Ectodermal cell (in vitro differentiated cells): ENCODE results near the gene MSL3B.
"Not testable (repeated sequence)": the region's sequence is repeated elsewhere in the genome, so short reads cannot be mapped to it uniquely, and the experiment has no call there.

Source experiments
- H3K27ac ChIP-seq: 2 replicates; pipeline ENCODE4 v1.7.0; 2013; ENCODE audit warnings: mild to moderate bottlenecking, low read depth, low read length; ENCODE audit not compliant: insufficient read depth, poor library complexity, severe bottlenecking
- H3K27me3 ChIP-seq: 2 replicates; pipeline ENCODE4 v1.7.0; 2013; ENCODE audit warnings: mild to moderate bottlenecking, low read length; ENCODE audit not compliant: insufficient read depth, control insufficient read depth, poor library complexity, severe bottlenecking
- H3K36me3 ChIP-seq: one replicate; pipeline ENCODE4 v1.7.0; 2013; ENCODE audit warnings: low read length; ENCODE audit not compliant: control insufficient read depth, insufficient read depth
- H3K4me1 ChIP-seq: one replicate; pipeline ENCODE4 v1.7.0; 2013; ENCODE audit warnings: low read length; ENCODE audit not compliant: control insufficient read depth, insufficient read depth
- H3K4me3 ChIP-seq: 2 replicates; pipeline ENCODE4 v1.7.0; 2013; ENCODE audit warnings: low read depth, low read length, control low read depth; ENCODE audit not compliant: insufficient read depth
- H3K9me3 ChIP-seq: 2 replicates; pipeline ENCODE4 v1.7.0; 2013; ENCODE audit warnings: mild to moderate bottlenecking, low read length, moderate library complexity; ENCODE audit not compliant: control insufficient read depth
- WGBS, 2 experiments: methylation state at CpG; one replicate each; pipeline ENCODE4 v1.1.7; 2013; ENCODE audit warnings: missing lambda C conversion rate in 2 of 2; 5-methylcytosine and 5-hydroxymethylcytosine counted together

Gene MSL3B

DNA sequence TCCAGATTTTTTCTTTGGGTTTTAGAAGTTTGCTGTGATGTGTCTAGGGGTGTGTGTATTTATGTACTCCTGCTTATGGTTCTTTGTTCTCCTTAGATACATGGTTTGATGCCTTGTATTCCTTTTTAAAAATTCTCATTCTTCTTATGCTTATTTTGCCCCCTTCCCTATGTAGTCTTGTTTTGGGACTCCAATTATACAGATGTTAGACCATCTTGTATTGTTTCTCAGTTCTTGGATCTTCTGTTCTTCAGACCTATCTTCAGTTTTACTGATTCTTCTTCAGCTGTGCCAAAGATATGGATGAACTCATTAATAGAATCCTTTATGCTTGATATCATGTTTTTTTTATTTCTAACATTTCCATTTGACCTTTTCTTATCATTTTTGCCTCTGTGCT lies 14.2 kb upstream of the MSL3B start:
- H3K36me3 ChIP-seq, result no peaks in the 10 kb centered on the region
- H3K4me3 ChIP-seq, result no peak overlapping the region
- peaks cover 3% of the 10 kb centered on the region for H3K9me3 ChIP-seq
- H3K4me1 ChIP-seq, result no peaks in the 10 kb centered on the region
- peaks cover 6% of the 10 kb centered on the region for H3K27me3 ChIP-seq
- H3K27ac ChIP-seq, result no peak overlapping the region

DNA sequence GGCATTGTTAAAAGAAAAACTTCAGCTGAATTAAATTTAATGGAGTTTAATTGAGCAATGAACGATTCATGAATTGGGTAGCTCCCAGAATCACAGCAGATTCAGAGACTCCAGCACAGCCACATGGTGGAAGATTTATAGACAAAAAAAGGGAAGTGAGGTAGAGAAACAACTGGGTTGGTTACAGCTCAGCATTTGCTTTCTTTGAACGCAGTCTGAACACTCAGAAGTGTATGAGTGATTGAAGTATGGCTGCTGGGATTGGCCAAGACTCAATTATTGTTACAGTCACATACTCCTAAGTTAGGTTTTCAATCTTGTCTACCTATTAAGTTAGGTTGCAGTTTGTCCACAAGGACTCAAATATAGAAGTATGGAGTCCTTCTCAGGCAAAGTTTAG lies 3.9 kb upstream of the MSL3B start:
- H3K4me3 ChIP-seq, H3K4me1 ChIP-seq, H3K9me3 ChIP-seq, H3K36me3 ChIP-seq, H3K27ac ChIP-seq: not testable (repeated sequence)
- peaks cover 28% of the 10 kb centered on the region for H3K27me3 ChIP-seq
- 84 to 86% methylated on average over 2 of the region's 2 CpGs for WGBS, 2 experiments

DNA sequence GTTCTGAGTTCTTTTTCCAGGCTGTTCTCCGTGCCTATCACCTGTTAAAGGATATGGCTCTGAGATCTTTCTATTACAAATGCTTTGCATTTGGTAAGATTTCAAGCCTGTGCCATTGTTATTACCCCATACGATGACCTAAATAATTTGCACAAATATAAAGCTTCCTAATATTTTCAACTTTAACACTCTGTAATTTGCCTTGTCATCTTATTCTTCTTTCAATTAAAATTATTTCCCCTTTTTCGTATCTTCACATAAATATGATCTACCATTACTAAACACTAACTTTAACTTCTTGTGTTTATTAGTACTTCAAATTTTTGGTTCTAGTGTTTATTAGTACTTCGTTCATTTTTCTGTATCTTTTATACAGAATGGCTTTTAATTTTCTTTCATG lies 3.2 kb upstream of the MSL3B start:
- Histone ChIP-seq H3K27ac (no peak overlapping the region), H3K36me3 (no peaks in the 10 kb centered on the region), H3K9me3 (no peaks in the 10 kb centered on the region), H3K27me3 (peaks cover 28% of the 10 kb centered on the region), H3K4me1 (no peaks in the 10 kb centered on the region), H3K4me3 (no peak overlapping the region)
- 88 to 91% methylated on average over 3 of the region's 4 CpGs for WGBS, 2 experiments

DNA sequence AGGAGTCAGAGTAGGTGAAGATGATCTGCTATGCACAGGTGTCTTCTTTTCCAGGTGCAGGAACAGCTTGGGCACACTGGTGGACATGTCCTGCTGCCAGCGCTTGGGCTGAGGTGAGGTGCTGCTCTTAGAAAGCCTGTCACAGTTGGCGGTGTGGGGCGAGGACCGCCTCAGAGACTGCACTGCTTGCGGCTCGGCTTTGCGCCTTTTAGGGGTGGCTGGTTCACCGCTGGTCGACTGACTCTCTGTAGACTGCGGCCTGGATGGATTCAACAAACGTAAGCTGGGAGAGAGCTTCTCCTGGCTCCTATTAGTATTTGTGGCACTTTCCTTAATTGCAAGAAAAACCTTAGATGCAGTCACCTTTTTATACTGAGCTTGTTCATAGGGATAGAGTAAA lies 1.7 kb downstream of the MSL3B start:
- Histone ChIP-seq H3K9me3 (no peaks in the 10 kb centered on the region), H3K36me3 (no peaks in the 10 kb centered on the region), H3K27ac (no peak overlapping the region), H3K27me3 (peaks cover 9% of the 10 kb centered on the region), H3K4me3 (no peak overlapping the region), H3K4me1 (no peaks in the 10 kb centered on the region)
- WGBS, 2 experiments, result 96% methylated on average over 11 of the region's 11 CpGs

DNA sequence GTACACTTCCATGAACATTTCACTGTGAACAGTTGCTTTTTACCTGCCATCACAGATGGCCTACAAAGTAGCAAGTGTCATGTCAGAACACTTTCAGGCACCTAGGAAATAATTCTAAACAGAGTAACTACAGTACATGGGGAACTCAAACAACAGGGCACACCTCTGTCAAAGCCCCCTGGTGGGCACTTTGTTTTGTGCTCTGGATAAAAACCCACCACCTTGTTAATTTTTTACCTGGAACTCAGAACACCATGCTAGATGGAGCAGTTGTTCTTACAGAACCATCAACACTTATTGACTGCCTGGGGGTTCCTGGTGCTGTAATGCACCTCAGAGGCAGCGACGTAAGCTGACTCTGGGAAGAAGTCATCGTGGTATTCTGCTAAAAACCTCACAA lies 2.3 kb downstream of the MSL3B start:
- H3K9me3 ChIP-seq, result no peaks in the 10 kb centered on the region
- peaks cover 2% of the 10 kb centered on the region for H3K27me3 ChIP-seq
- 94 to 97% methylated on average over 3 of the region's 3 CpGs for WGBS, 2 experiments
- H3K27ac ChIP-seq, result no peak overlapping the region
- H3K4me3 ChIP-seq, result no peak overlapping the region
- no peaks in the 10 kb centered on the region for H3K36me3 ChIP-seq
- H3K4me1 ChIP-seq, result no peaks in the 10 kb centered on the region

DNA sequence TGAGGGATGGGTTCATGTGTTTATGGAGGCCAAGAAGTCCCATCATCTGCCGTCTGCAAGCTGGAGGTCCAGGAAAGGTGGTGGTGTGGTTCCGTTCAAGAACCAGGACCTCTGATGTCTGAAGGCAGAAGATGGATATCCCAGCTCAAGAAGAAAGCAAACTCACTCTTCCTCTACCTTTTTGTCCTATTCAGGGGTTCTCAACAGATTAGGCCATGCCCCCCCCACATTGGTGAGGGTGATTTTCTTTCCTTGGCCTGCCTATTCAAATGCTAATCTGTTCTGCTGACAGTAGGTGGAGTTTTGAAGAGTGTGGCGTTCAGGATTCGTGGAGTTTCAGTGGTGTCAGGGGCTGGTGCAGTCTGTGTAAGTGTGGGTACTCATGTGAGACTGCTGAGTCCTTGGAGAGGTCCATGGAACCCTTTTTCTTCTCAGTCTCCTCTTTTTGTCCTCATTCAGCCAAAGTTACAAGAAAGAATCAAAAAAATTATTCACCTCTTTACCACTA lies 5.9 kb downstream of the MSL3B start:
- Histone ChIP-seq H3K27me3 (no peaks in the 10 kb centered on the region), H3K4me3 (no peak overlapping the region), H3K27ac (no peak overlapping the region), H3K9me3 (no peaks in the 10 kb centered on the region), H3K4me1 (no peaks in the 10 kb centered on the region), H3K36me3 (no peaks in the 10 kb centered on the region)
- WGBS, 2 experiments, result 64 to 68% methylated on average over 4 of the region's 4 CpGs

DNA sequence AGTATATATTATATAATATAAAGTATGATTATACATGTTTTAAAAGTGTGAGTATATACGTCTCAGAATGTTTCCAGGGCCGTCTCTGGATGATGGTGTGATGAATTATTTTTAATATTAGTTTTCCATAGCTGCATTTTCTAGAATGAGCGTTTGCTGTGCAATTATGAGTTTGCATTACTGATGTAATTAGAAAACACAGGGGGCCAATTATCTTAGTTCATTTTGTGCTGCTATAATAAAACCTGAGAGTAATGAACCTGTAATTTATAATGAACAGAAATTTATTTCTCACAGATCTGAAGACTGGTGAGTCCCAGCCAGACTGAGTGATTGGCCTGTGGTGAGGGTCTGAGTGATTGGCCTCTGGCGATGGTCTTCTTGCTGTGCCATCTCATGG lies 9.9 kb downstream of the MSL3B start:
- 85 to 100% methylated on average over 2 to 4 of the region's 4 CpGs for WGBS, 2 experiments
- no peak overlapping the region for H3K27ac ChIP-seq

DNA sequence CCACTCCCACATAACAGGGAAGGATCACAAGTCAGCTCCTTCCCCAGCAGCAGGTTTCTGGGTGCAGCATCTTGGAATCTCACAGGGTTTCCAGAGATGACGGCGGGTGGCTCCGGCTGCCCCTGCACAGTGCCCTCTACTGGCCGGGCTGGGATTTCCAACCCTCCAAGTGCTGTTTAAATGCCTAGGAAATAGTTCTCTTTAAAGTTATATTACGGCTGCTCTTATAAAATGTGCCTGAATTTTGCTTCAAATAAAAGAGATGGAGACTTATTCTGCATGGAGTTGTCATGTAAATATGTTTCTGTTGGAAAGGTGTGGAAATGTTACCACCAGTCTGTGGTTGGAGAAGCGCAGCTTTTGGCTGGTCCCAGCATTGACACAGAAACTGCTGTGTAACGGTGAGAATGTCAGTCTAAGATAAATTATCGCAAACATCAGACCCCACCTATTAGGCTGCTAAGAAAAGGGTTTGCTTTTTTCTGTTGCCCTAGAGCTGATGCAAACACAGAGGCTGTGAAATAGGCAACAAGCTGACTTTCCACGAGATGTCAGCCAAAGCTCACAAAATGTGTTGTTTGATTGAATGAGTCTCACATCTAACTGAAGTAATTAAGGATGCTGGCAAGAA lies 10.6 kb downstream of the MSL3B start:
- no peaks in the 10 kb centered on the region for H3K27me3 ChIP-seq
- H3K9me3 ChIP-seq, result no peaks in the 10 kb centered on the region
- no peak overlapping the region for H3K27ac ChIP-seq
- no peak overlapping the region for H3K4me3 ChIP-seq
- peaks cover 5% of the 10 kb centered on the region for H3K4me1 ChIP-seq
- no peaks in the 10 kb centered on the region for H3K36me3 ChIP-seq
- WGBS, 2 experiments, result 63 to 69% methylated on average over 9 of the region's 9 CpGs

More for the DNA sequence above, 9.9 kb downstream of the MSL3B start:
- no peaks in the 10 kb centered on the region for H3K27me3 ChIP-seq
- H3K9me3 ChIP-seq, result no peaks in the 10 kb centered on the region
- H3K4me1 ChIP-seq, result no peaks in the 10 kb centered on the region
- no peak overlapping the region for H3K4me3 ChIP-seq
- no peaks in the 10 kb centered on the region for H3K36me3 ChIP-seq

DNA sequence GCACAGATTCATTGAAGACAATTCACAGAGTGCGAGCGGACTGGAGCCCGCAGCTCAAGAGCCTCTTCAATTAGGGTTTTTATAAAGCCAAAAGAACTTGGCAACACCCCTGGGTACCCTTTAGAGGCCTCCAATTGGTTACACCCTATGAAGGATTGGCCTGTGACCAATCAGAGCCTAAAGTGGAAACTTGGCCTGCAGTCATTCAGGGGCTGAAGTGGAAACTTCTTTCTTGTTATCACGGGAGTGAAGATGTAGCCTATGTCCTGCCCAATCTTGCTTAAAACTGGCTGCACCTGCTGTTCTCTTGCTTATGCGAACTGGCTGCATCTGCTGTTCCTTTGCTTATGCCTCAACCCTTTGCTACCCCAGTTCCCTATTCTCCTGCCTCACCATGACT lies 12.0 kb downstream of the MSL3B start:
- H3K27me3 ChIP-seq, result no peaks in the 10 kb centered on the region
- H3K9me3 ChIP-seq, result no peaks in the 10 kb centered on the region
- H3K27ac ChIP-seq, result no peak overlapping the region
- WGBS, 2 experiments, result 94 to 95% methylated on average over 5 of the region's 5 CpGs
- H3K36me3 ChIP-seq, result no peaks in the 10 kb centered on the region
- H3K4me3 ChIP-seq, result no peak overlapping the region
- peaks cover 12% of the 10 kb centered on the region for H3K4me1 ChIP-seq

DNA sequence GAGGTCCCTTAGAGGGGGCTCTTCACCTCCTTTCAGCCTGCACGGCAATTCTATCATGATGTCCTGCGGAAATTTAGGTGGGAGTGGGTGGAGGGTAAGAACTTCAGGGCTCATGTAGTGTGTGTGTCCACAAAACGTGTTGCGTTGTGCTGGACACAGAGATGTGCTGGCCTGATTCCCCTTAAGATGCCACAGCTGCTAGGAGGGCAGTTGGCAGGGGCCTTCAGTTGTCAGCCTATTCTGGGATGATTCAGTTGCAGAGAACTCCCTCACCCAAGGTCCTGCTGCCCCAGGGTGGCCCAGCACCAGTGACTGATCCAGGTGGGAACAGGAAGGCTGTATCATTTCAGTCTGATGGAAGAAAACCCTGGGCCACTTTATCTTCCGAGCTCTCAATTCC lies 12.8 kb downstream of the MSL3B start:
- 86 to 92% methylated on average over 5 of the region's 5 CpGs for WGBS, 2 experiments
- Histone ChIP-seq H3K36me3 (peaks cover 8% of the 10 kb centered on the region), H3K27me3 (no peaks in the 10 kb centered on the region), H3K9me3 (no peaks in the 10 kb centered on the region), H3K4me1 (peaks cover 12% of the 10 kb centered on the region), H3K27ac (no peak overlapping the region), H3K4me3 (no peak overlapping the region)
